HepG2 (cell line): ENCODE data around the gene GSTA1.
"Not testable (repeated sequence)": the region's sequence is repeated elsewhere in the genome, so short reads cannot be mapped to it uniquely, and the experiment has no call there.

ENCODE experiments used
- ATF3 ChIP-seq: sonication (generic); formaldehyde crosslinking; IDR thresholded peaks from 2 replicates; pipeline ENCODE4 v1.4.0; 2020; ENCODE audit warnings: missing genetic modification reagents
- CTCF ChIP-seq: sonication (generic); formaldehyde crosslinking; IDR thresholded peaks from 2 replicates; pipeline ENCODE4 v1.5.0; 2020; ENCODE audit warnings: mild to moderate bottlenecking, missing genetic modification reagents, moderate library complexity
- GRHL1 ChIP-seq: sonication (generic); formaldehyde crosslinking; conservative IDR thresholded peaks from 2 replicates; pipeline ENCODE4 v1.8.0; 2022; ENCODE audit warnings: missing genetic modification reagents
- IRF9 ChIP-seq: sonication (generic); formaldehyde crosslinking; IDR thresholded peaks from 2 replicates; pipeline ENCODE4 v1.8.0; 2022; ENCODE audit warnings: missing genetic modification reagents, mild to moderate bottlenecking, borderline replicate concordance
- NBN ChIP-seq: fragments of 450-650 bp; conservative IDR thresholded peaks from 2 replicates; pipeline ENCODE4 v1.6.1; 2017
- POLR2A ChIP-seq, 2 experiments: IDR thresholded peaks; 2 replicates each; pipeline ENCODE4 v1.6.1; 2011; ENCODE audit warnings: low read depth in 2 of 2, low read length in 2 of 2, mild to moderate bottlenecking in 1 of 2, moderate library complexity in 1 of 2; ENCODE audit not compliant: insufficient read depth in 1 of 2
- TEAD3 ChIP-seq: optimal IDR thresholded peaks from 2 replicates; pipeline ENCODE3; 2016; ENCODE audit warnings: borderline replicate concordance
- ZNF121 ChIP-seq: sonication (generic); formaldehyde crosslinking; IDR thresholded peaks from 2 replicates; pipeline ENCODE4 v1.5.0; 2020; ENCODE audit warnings: mild to moderate bottlenecking, missing genetic modification reagents

GRCh38 chr6:52769399-52769798, 34.2 kb downstream of the GSTA1 start:
- not testable (repeated sequence) for TF ChIP-seq ZNF121 (CRISPR knock-in tag); CTCF (CRISPR knock-in tag); NBN; ATF3 (CRISPR knock-in tag); POLR2A (IDR thresholded peaks at IDR 0.05; ENCODE audit: insufficient read depth in 1 of 2, low read depth in 2 of 2, low read length in 2 of 2); TEAD3 (CRISPR knock-in tag); GRHL1 (CRISPR knock-in tag); IRF9 (CRISPR knock-in tag)
